Sigmoid colon (tissue), 7 donors: ENCODE measurements around the gene CRB2. TPM values are rescaled to one million over a fixed set of nuclear protein-coding genes. Genes with fewer than 3 reads are reported as not detected.

Experiments
- DNase-seq: peaks from one replicate; pipeline ENCODE4 v3.0.0-alpha.2; 2019
- H3K27ac ChIP-seq, 4 donors: fragments of 200-600 bp; sonication (generic); one replicate each; pipeline ENCODE4 v1.5.1; 2016 to 2019; ENCODE audit warnings: mild to moderate bottlenecking in 1 of 4
- H3K27me3 ChIP-seq, 3 donors: fragments of 200-600 bp; sonication (generic); one replicate each; pipeline ENCODE4 v1.5.1; 2019; ENCODE audit warnings: mild to moderate bottlenecking in 1 of 3
- H3K36me3 ChIP-seq, 4 donors: fragments of 200-600 bp; sonication (generic); one replicate each; pipeline ENCODE4 v1.5.1; 2016 to 2019
- H3K4me1 ChIP-seq, 4 donors: fragments of 200-600 bp; sonication (generic); one replicate each; pipeline ENCODE4 v1.5.1; 2017 to 2019
- H3K4me3 ChIP-seq, 4 donors: fragments of 200-600 bp; sonication (generic); one replicate each; pipeline ENCODE4 v1.5.1; 2017 to 2019; ENCODE audit warnings: mild to moderate bottlenecking in 2 of 4, moderate library complexity in 1 of 4
- H3K9me3 ChIP-seq, 4 donors: fragments of 200-600 bp in 3 of 4; sonication (generic) in 3 of 4; one replicate each; pipeline versions ENCODE4 v1.5.1 to v1.6.1; 2013 to 2019
- EP300 ChIP-seq, 4 donors: sonication (generic); formaldehyde crosslinking; IDR thresholded peaks; one replicate each; pipeline ENCODE4 v1.6.1; 2017; ENCODE audit warnings: antibody characterized with exemption in 4 of 4
- POLR2A ChIP-seq, 2 donors: fragments of 450-650 bp; IDR thresholded peaks; one replicate each; pipeline ENCODE4 v1.6.1; 2016; ENCODE audit warnings: antibody characterized with exemption in 2 of 2, mild to moderate bottlenecking in 2 of 2, moderate library complexity in 2 of 2
- POLR2AphosphoS5 ChIP-seq, 4 donors: sonication (generic); formaldehyde crosslinking; IDR thresholded peaks; one replicate each; pipeline ENCODE4 v1.6.1; 2017; ENCODE audit warnings: antibody characterized with exemption in 4 of 4
- WGBS, 2 donors: extraction: QIAGEN DNeasy Blood & Tissue Kit; methylation state at CpG; one replicate each; pipeline ENCODE4 v1.1.7; 2013; 5-methylcytosine and 5-hydroxymethylcytosine counted together
- intact Hi-C: fragments of 100-400 bp; cut with DNase I; formaldehyde crosslinking; loops from one replicate; pipeline ENCODE4 v1.15.1; 2023
- polyA plus RNA-seq, 3 donors: library from polyadenylated mRNA; stranded (reverse); fragments of 200-250 nt; gene quantifications; one replicate each; pipeline ENCODE4 v1.2.3, GENCODE V29; 2013
- total RNA-seq, 4 donors: library from RNA; depleted of rRNA; stranded (reverse); fragments of >200 nt; gene quantifications; one replicate each; pipeline ENCODE4 v1.1.0, GENCODE V29; 2016
- TF ChIP-seq, protein P1 (sequence below), 4 experiments: fragments of 450-650 bp in 3 of 4; fragments of 200-600 bp in 1 of 4; IDR thresholded peaks; one replicate each; pipeline ENCODE4 v1.5.1; 2016 to 2019; ENCODE audit warnings: antibody characterized with exemption in 4 of 4, mild to moderate bottlenecking in 3 of 4, moderate library complexity in 2 of 4
- donor health status: healthy with polysubstance abuse.
- donor health status: Bipolar disorder and iron deficiency.
- donor health status: healthy.

The CRB2 gene
- total and polyA plus RNA-seq, 7 donors: 0.14 to 0.79 (median 0.40) TPM; not detected in 3

DNA sequence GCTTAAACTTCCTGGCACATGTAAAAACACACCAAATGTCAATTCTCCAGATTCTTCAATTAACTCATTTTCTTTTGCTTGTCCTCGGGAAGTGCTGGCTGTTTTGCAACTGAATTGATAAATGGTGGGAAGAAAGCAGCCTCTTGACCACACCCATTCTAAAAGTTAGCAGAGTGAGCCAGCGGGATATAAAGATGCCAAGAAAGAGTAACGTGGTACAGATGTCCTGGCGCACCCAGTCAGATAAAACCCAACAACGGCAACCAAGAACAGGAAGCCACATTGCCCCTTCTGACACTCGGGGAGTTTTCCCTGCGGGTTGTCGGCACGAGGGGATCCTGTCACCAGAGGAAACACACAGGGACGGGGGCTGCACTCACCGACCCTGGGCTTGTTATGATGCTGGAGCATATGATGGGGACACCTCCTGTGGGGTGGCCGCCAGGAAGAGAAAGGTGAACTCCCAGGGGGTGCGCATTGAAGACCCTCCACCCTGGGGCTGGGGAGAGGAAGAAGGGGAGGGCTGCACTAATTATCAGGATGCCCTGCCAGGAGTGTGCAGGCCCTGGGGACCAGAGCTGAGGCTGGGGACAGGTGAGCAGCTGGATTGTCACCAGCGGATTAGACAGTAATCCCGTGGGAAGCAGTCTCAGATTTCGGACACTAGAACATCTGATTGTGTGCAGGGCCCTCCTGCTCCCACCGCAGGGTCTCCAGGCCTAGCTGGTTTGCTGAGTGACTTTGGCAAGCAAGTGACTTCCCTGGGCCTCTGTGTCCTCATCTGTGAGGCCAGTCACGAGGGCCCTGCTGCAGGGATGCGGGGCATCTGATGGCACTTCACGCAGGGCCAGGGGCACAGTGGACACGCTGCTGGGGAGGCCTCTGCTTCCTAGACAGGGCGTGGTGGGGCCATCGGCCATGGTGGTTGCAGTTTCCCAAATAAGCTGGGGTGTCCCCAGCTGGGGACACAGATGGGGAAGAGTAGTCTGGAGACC lies 59.2 kb downstream of the CRB2 start:
- Histone ChIP-seq H3K36me3 (peaks cover 0 to 19% (median 0%) of the 10 kb centered on the region in 4 donors), H3K4me1 (no peaks in the 10 kb centered on the region), H3K27ac (no peak overlapping the region), H3K4me3 (no peak overlapping the region), H3K27me3 (no peaks in the 10 kb centered on the region), H3K9me3 (no peaks in the 10 kb centered on the region)
- intact Hi-C loops: no loop called here
- no peak for DNase-seq
- no peak for TF ChIP-seq POLR2A (IDR thresholded peaks at IDR 0.05)
- no peak for TF ChIP-seq POLR2AphosphoS5 (IDR thresholded peaks at IDR 0.05)
- no peak for TF ChIP-seq EP300 (IDR thresholded peaks at IDR 0.05)
- TF ChIP-seq, protein P1, sequence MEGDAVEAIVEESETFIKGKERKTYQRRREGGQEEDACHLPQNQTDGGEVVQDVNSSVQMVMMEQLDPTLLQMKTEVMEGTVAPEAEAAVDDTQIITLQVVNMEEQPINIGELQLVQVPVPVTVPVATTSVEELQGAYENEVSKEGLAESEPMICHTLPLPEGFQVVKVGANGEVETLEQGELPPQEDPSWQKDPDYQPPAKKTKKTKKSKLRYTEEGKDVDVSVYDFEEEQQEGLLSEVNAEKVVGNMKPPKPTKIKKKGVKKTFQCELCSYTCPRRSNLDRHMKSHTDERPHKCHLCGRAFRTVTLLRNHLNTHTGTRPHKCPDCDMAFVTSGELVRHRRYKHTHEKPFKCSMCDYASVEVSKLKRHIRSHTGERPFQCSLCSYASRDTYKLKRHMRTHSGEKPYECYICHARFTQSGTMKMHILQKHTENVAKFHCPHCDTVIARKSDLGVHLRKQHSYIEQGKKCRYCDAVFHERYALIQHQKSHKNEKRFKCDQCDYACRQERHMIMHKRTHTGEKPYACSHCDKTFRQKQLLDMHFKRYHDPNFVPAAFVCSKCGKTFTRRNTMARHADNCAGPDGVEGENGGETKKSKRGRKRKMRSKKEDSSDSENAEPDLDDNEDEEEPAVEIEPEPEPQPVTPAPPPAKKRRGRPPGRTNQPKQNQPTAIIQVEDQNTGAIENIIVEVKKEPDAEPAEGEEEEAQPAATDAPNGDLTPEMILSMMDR (IDR thresholded peaks at IDR 0.05): no peak
- 91% methylated on average over 23 of the region's 23 CpGs for WGBS, 2 donors

DNA sequence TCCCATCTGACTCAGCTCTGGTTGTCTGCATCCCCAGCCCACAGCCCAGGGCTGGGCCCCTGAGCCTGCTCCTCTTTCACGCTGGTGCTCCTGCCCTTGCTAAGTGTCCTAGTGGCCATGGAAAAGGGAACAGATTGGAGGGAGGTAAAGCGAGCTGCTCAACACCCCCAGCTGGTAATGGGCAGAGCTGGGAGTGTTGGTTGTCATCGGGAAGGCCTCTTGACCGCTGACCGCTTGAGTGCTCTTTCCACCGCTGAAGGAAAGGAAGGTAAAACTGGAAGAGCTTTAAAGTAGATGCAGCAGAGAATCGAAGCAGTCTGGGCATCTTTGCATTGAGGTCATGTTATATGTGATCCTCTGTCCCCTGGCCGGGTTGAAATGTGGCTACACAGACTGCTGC lies 60.2 kb downstream of the CRB2 start:
- intact Hi-C loops: no loop called here
- H3K36me3 ChIP-seq: peaks cover 0 to 25% (median 0%) of the 10 kb centered on the region in 4 donors
- TF ChIP-seq POLR2AphosphoS5 (IDR thresholded peaks at IDR 0.05) (no peak), EP300 (IDR thresholded peaks at IDR 0.05) (no peak), POLR2A (IDR thresholded peaks at IDR 0.05) (no peak)
- TF ChIP-seq, protein P1 (IDR thresholded peaks at IDR 0.05): no peak
- 90 to 92% methylated on average over 8 of the region's 8 CpGs for WGBS, 2 donors
- no peaks in the 10 kb centered on the region for H3K4me1 ChIP-seq
- peak; percentile 57 for DNase-seq
- no peak overlapping the region for H3K4me3 ChIP-seq
- no peak overlapping the region for H3K27ac ChIP-seq
- no peaks in the 10 kb centered on the region for H3K27me3 ChIP-seq
- no peaks in the 10 kb centered on the region for H3K9me3 ChIP-seq

DNA sequence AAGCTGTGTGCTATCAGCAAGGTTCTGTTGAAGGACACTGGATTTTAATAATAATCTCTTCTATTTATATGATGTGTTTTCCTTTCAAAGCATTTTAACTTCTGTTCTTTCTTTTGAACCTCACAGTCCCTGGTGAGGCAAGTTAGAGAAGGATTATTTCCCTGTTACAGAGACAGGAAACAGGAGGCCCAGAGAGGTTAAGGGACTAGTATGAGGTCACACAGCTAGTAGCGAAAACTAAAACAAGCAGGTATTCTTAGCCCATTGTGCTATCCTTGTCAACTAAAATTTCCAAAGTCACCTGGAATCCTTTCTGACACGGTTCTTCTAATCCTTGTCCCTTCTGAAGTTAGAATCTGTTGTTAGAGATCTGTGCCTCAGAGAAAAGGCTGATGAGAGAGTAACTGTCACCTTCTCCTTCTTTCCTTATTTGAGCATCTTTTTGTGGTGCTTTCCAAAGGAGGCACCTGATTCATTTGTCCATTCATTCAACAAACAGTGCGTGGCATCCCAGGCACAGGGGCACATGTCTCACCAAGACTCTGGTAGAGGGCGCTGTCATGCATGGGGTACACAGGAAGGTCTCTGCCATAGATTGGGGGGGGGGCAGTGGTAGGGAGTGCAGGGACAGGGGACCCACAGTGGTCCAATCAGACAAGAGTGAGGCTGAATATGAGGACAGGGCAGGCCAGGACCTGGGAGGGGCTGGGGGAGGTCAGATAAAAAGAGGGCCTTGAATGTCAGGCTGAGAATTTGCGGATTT lies 61.5 kb downstream of the CRB2 start:
- intact Hi-C loops: no loop called here
- Histone ChIP-seq H3K4me1 (no peaks in the 10 kb centered on the region), H3K27me3 (no peaks in the 10 kb centered on the region), H3K36me3 (peaks cover 0 to 25% (median 0%) of the 10 kb centered on the region in 4 donors), H3K27ac (no peak overlapping the region), H3K4me3 (no peak overlapping the region), H3K9me3 (no peaks in the 10 kb centered on the region)
- 95 to 97% methylated on average over 5 of the region's 5 CpGs for WGBS, 2 donors
- TF ChIP-seq POLR2A (IDR thresholded peaks at IDR 0.05): no peak
- TF ChIP-seq, protein P1 (IDR thresholded peaks at IDR 0.05): no peak
- TF ChIP-seq POLR2AphosphoS5 (IDR thresholded peaks at IDR 0.05): no peak
- TF ChIP-seq EP300 (IDR thresholded peaks at IDR 0.05): no peak
- DNase-seq: peak; percentile 54

DNA sequence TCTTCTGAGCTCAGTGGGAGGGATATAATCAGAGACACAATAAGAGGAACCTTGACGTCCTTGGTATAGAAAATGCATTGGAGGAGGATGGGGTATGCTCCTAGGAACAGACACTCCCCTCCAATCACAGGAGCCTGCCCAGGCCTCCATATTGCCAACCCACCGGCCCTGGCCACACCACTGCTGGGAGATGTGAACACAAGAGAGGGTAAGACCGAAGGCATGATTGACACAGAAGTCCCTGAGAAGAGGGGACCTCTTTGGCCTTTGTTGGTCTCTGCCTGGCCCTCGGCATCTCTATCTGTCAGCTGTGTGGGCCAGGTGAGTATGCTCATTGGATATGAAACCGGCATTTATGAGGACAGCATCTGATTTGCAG lies 62.0 kb downstream of the CRB2 start:
- Histone ChIP-seq H3K36me3 (peaks cover 0 to 26% (median 0%) of the 10 kb centered on the region in 4 donors), H3K27me3 (no peaks in the 10 kb centered on the region), H3K4me3 (no peak overlapping the region), H3K9me3 (no peaks in the 10 kb centered on the region), H3K4me1 (no peaks in the 10 kb centered on the region), H3K27ac (no peak overlapping the region)
- peak; percentile 48 for DNase-seq
- intact Hi-C loops: no loop called here
- TF ChIP-seq EP300 (IDR thresholded peaks at IDR 0.05): no peak
- no peak for TF ChIP-seq POLR2AphosphoS5 (IDR thresholded peaks at IDR 0.05)
- TF ChIP-seq, protein P1 (IDR thresholded peaks at IDR 0.05): no peak
- TF ChIP-seq POLR2A (IDR thresholded peaks at IDR 0.05): no peak
- 95 to 96% methylated on average over 5 of the region's 5 CpGs for WGBS, 2 donors
